ENCODE results near the gene GNAI3.

The GNAI3 gene

GRCh38 chr1:109535481-109535880 lies 12.9 kb upstream of the GNAI3 start:
- Histone ChIP-seq H3K9me3 (ENCODE audit: insufficient read depth, low read length, severe bottlenecking) (no peaks in the 10 kb centered on the region), H3K27ac (ENCODE audit: low read length) (no peak overlapping the region), H3K79me2 (ENCODE audit: insufficient read depth, low read length) (no peaks in the 10 kb centered on the region), H3K27me3 (ENCODE audit: insufficient read depth, low read length, poor library complexity) (no peaks in the 10 kb centered on the region), H3K4me2 (ENCODE audit: insufficient read depth, low read length) (no peak overlapping the region), H3K36me3 (ENCODE audit: insufficient read depth, low read length) (no peaks in the 10 kb centered on the region), H3K9ac (ENCODE audit: low read depth, low read length) (no peak overlapping the region), H4K20me1 (ENCODE audit: insufficient read depth, low read length) (no peaks in the 10 kb centered on the region), H3K4me1 (ENCODE audit: insufficient read depth, low read length) (peaks cover 13% of the 10 kb centered on the region), H2AFZ (ENCODE audit: low read depth, low read length) (no peak overlapping the region), H3K4me3 (ENCODE audit: low read depth in 1 of 2, low read length in 2 of 2) (no peak overlapping the region)
- DNase-seq = no peak
- TF ChIP-seq EZH2 (IDR thresholded peaks at IDR 0.05; ENCODE audit: borderline replicate concordance, low read depth, low read length, severe bottlenecking) = no peak
- no peak for TF ChIP-seq CTCF (IDR thresholded peaks at IDR 0.05; ENCODE audit: borderline replicate concordance, extremely low read depth, low read length, poor library complexity, severe bottlenecking)
- ATAC-seq (ENCODE audit: insufficient read depth, low read depth) = no peak

GRCh38 chr1:109535971-109536491 lies 12.4 kb upstream of the GNAI3 start:
- ATAC-seq (ENCODE audit: insufficient read depth, low read depth) (no peak), DNase-seq (no peak)
- H3K4me1 ChIP-seq (ENCODE audit: insufficient read depth, low read length) = peaks cover 13% of the 10 kb centered on the region
- no peak overlapping the region for H3K4me3 ChIP-seq (ENCODE audit: low read depth in 1 of 2, low read length in 2 of 2)
- H3K27ac ChIP-seq (ENCODE audit: low read length) = no peak overlapping the region
- no peaks in the 10 kb centered on the region for H4K20me1 ChIP-seq (ENCODE audit: insufficient read depth, low read length)
- H3K36me3 ChIP-seq (ENCODE audit: insufficient read depth, low read length) = no peaks in the 10 kb centered on the region
- TF ChIP-seq CTCF (IDR thresholded peaks at IDR 0.05; ENCODE audit: borderline replicate concordance, extremely low read depth, low read length, poor library complexity, severe bottlenecking) (no peak), EZH2 (IDR thresholded peaks at IDR 0.05; ENCODE audit: borderline replicate concordance, low read depth, low read length, severe bottlenecking) (no peak)
- no peak overlapping the region for H2AFZ ChIP-seq (ENCODE audit: low read depth, low read length)
- H3K9me3 ChIP-seq (ENCODE audit: insufficient read depth, low read length, severe bottlenecking) = no peaks in the 10 kb centered on the region
- H3K9ac ChIP-seq (ENCODE audit: low read depth, low read length) = no peak overlapping the region
- no peaks in the 10 kb centered on the region for H3K79me2 ChIP-seq (ENCODE audit: insufficient read depth, low read length)
- no peak overlapping the region for H3K4me2 ChIP-seq (ENCODE audit: insufficient read depth, low read length)
- H3K27me3 ChIP-seq (ENCODE audit: insufficient read depth, low read length, poor library complexity) = peaks cover 2% of the 10 kb centered on the region

GRCh38 chr1:109537450-109538178 lies 10.8 kb upstream of the GNAI3 start:
- Histone ChIP-seq H3K4me3 (ENCODE audit: low read depth in 1 of 2, low read length in 2 of 2) (no peak overlapping the region), H4K20me1 (ENCODE audit: insufficient read depth, low read length) (no peaks in the 10 kb centered on the region), H3K27ac (ENCODE audit: low read length) (no peak overlapping the region), H3K36me3 (ENCODE audit: insufficient read depth, low read length) (no peaks in the 10 kb centered on the region), H3K4me1 (ENCODE audit: insufficient read depth, low read length) (peaks cover 4% of the 10 kb centered on the region), H3K9ac (ENCODE audit: low read depth, low read length) (no peak overlapping the region), H3K79me2 (ENCODE audit: insufficient read depth, low read length) (no peaks in the 10 kb centered on the region), H2AFZ (ENCODE audit: low read depth, low read length) (no peak overlapping the region), H3K4me2 (ENCODE audit: insufficient read depth, low read length) (no peak overlapping the region), H3K27me3 (ENCODE audit: insufficient read depth, low read length, poor library complexity) (peaks cover 2% of the 10 kb centered on the region), H3K9me3 (ENCODE audit: insufficient read depth, low read length, severe bottlenecking) (no peaks in the 10 kb centered on the region)
- DNase-seq (no peak), ATAC-seq (ENCODE audit: insufficient read depth, low read depth) (no peak)
- TF ChIP-seq EZH2 (IDR thresholded peaks at IDR 0.05; ENCODE audit: borderline replicate concordance, low read depth, low read length, severe bottlenecking) (no peak), CTCF (IDR thresholded peaks at IDR 0.05; ENCODE audit: borderline replicate concordance, extremely low read depth, low read length, poor library complexity, severe bottlenecking) (no peak)

Data from DND-41 (cell line).